CD1c-positive myeloid dendritic cell (primary cell): Measurements from ENCODE around the gene GNAZ.
A peak's percentile ranks its signal among the peaks of the same experiment; 100 is the strongest.

ENCODE experiments used
- DNase-seq: peaks from one replicate; pipeline ENCODE4 v3.0.0-alpha.2; 2016; ENCODE audit errors: extremely low spot score

The GNAZ gene

DNA sequence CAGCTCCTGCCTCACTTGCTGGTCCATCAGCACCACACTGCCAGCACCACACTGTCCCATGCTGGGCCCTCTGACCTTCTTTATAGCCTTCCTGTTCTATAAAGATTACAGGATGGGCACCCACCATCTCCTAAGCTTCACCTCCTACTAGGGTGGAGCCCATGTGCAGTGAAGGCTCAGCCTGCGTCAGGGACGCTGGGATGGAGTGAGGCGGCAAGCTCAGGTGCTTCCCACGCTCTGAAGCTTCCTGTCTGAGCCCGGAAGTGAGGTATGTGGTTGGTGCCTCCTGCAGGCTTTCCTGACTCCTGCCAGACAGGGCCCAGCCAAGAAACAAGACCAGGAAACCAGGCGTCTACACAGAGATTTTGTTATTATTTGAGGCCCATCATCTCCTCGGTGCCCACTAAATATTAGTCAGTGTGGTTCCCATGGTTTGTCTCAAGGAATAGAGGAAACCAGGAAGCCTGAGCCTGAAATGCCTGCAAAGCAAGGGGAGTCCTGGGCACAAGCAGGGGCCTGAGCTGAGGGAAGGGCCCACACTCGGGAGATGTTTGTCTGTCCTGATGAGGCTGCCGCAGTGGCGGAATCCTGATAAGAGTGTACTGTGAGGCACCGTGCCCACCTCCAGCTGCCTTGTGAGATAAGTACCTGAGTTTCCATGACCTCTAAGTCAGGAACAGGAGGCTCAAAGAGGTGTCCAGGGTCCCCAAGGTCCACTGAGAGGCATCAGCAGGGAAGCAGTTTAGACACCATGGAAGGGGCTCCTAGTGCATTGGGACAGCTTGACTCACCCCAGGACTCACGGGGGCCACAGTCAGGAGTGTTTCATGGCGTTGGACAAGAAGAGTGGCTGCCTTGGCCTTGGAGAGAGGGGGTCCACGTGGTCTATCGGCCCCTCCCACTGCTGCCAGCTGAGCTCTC, 49.4 kb downstream of the GNAZ start:
- no peak for DNase-seq

DNA sequence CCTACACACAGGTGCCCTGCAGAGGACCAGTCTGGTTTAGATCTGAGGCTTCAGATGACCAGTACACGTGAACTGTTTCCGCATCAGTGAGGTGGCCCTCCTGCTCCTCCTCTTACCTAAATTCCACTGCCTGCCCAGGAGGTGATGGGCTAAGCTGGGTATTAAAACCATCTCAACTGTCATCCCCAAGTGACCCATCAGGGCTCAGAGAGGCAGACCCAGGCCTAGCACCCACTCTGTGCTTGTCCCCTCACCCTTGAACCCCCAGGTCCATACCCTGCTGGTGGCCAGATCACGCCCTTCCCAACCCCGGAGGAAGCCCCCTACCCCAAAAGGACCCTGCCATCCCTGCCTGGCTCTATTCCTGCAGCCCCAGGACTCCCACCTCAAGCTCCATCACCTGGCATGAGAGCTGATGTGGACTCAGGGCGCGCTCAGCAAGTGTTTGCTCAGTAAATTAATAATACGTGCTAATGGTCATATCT, 50.1 kb downstream of the GNAZ start:
- DNase-seq = no peak

DNA sequence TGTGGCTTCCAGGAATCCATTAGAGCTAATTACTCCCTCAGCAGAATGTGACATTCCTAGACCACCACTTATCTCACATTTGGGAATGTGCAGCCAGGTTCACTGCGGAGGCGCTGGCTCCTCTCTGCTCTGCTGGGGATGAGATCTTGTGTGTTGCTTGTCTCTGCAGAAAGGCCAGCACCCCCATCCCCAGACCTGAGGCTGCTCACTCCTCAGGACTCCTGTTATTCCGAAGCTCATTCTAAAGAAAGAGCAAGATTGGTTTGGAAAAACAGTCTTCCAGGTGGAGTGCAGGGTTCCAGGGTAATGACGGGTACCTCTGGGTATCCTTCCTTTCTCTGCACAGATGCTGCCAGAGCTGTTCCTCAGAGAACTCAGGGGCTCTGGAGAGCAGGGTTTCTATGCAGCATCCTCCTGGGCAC, 50.7 kb downstream of the GNAZ start:
- no peak for DNase-seq

DNA sequence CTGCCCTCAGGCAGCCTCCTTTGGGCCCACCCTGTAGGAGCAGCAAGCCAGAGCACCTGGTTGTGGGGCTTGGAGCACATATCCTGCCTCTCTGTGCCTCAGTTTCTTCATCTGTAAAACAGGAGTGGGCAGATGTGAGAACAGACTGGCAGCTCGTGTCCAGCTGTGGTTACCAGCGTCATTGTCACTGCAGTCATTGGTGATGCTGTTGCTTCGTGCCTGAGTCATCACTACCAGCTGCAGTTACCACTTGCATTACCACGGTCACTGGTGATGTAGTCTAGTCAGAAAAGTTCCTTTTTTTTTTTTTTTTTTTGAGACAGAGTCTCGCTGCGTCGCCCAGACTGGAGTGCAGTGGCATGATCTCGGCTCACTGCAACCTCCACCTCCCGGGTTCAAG, 51.1 kb downstream of the GNAZ start:
- peak; percentile 40 for DNase-seq

DNA sequence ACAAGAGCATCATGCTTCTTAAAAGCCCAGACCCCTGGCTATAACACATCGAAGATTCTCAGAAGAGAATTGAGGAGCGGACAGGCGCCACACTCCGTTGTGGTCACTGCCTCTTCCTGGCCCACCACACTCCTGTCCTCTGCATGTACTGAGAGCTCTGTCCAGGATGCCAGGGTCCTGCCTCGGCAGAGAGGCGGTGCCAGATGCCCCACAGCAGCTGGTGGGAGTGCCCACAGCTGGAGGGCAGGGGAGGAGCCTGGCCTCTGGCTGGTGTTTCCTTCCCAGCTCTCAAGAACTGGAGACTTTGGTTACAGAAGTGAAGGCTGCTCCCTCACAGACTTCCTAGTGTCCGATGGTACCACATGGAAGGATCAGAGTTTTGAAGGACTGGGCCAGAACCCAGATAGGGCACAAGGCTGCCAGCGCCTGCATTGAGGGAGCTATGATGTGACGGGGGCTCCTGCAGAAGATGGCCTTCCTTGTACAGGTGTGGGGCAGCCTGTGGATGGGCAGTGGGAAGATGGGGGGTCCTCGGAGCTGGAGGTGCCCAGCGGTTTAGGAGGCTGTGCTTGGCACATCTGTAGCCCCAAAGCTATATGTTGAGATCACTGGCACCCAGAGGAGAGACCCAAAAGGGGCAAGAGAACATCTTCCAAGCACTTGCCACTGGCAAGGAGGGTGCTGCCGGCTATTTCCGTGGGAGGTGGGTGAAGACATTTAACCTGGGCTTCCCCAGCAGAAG, 52.1 kb downstream of the GNAZ start:
- DNase-seq = no peak

DNA sequence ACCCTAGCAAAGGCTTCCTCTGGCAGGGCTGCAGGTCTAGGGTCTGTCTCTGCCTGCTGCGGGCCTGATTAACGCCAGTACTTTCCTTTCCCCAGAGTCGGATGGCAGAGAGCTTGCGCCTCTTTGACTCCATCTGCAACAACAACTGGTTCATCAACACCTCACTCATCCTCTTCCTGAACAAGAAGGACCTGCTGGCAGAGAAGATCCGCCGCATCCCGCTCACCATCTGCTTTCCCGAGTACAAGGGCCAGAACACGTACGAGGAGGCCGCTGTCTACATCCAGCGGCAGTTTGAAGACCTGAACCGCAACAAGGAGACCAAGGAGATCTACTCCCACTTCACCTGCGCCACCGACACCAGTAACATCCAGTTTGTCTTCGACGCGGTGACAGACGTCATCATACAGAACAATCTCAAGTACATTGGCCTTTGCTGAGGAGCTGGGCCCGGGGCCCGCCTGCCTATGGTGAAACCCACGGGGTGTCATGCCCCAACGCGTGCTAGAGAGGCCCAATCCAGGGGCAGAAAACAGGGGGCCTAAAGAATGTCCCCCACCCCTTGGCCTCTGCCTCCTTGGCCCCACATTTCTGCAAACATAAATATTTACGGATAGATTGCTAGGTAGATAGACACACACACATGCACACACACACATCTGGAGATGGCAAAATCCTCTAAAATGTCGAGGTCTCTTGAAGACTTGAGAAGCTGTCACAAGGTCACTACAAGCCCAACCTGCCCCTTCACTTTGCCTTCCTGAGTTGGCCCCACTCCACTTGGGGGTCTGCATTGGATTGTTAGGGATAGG, 52.9 kb downstream of the GNAZ start:
- no peak for DNase-seq

DNA sequence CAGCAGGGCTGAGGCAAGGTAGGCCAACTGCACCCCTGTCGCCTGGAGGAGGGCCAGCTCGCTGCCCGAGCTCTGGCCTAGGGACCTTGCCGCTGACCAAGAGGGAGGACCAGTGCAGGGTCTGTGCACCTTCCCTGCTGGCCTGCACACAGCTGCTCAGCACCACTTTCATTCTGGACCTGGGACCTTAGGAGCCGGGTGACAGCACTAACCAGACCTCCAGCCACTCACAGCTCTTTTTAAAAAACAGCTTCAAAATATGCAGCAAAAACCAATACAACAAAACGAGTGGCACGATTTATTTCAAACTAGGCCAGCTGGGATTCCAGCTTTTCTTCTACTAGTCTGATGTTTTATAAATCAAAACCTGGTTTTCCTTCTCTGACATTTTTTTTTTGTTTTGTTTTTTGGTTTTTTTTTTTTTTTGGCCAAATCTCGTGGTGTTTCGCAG, 53.5 kb downstream of the GNAZ start:
- no peak for DNase-seq

DNA sequence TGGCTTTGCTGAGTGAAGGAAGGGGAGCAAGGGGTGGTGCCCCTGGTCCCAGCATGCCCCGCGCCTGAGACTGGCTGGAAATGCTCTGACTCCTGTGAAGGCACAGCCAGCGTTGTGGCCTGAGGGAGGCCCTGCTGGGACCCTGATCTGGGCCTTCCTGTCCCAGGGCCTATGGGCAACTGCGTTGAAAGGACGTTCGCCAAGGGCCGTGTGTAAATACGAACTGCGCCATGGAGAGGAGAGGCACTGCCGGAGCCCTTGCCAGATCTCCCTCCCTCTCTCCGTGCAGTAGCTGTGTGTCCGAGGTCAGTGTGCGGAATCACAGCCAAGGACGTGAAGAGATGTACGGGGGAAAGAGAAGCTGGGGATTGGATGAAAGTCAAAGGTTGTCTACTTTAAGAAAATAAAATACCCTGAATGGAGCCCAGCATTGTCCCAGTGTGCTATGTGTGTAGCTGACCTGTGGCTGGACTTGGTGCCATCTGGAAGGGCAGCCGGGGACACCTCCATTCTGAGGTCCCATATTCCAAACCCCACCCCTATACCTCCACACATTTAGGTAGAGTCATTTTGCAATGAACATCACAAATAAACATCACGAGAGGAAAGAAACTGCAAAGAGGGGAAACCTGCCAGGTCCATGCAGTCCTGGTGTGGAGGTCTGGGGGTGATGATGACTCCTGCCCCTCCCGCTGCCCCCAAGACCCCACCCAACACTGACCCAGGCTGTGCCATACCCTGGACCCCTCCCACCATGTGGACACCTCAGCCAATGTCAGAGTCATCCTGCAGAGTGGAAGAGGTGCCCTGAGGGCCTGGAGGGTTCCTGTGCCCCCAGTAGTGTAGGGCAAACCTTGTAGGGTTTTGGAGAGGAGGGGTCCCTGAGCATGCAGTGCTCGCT, 54.5 kb downstream of the GNAZ start:
- DNase-seq = no peak

DNA sequence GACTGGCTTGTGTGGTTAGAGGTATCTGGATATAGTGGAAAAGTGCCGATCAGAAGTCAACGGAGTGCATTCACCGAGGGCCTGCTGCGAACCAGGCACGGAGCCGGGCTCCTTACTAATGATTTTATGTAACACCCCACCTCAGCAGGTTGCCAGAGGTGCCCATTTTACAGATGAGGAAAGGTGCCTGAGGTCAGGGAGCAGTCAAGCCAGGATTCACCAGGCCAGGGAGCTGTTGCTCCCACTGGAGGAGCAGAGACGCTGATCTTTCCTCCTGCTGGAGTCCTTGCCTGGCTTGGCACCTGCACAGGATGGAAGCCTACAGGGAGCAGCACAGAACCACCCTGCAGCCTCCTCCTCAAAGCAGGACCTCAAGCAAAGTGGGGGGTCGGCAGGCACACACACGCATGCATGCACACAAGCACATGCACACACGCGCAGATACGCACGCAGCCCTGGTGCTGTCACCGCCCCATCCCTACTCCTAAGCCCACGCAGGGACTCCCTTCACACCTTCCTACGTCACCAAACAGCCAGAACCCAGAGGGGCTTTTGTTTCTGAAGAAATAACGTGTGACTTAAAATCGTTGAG, 55.3 kb downstream of the GNAZ start:
- no peak for DNase-seq

DNA sequence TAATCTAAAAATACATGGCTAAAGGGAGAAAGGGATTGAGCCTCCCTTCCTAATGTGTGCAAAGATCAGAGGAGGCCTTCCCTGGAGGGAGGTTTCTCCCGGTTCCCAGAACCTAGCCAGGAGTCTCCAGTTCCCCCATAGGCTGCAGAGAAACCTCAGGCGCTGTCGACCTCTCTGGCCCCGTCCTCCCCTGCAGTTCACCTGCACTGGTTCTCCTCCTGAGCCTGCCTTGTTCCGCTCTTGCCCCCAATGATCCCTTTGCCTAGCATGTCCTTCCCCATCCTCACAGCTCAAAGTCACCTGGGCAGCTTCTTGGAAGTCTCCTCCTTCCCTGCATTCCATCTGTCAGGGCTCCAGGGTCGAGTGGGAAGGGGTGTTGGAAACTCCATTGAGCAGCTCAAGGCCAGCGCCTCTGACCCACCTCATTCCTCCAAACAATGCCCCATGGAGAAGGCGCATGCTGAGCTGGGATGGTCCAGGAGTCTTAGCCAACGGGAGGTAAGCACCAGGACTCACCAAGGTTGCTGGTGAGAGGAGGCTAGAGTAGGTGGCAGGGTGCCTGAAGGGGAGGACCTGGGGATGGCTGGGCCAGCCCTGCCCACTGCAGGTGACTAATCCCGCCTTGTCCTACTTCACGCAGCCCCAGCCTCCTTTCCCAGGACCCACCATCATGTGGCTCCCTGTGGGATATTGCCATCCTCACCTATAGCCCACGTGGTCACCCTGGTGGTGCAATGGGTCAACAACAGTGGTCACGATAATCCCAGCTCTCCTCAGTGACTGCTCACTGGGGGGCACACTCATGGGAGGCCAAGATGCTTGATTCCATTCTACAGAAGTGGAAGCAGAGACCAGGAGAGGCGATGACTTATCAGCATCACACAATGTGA, 56.1 kb downstream of the GNAZ start:
- no peak for DNase-seq

DNA sequence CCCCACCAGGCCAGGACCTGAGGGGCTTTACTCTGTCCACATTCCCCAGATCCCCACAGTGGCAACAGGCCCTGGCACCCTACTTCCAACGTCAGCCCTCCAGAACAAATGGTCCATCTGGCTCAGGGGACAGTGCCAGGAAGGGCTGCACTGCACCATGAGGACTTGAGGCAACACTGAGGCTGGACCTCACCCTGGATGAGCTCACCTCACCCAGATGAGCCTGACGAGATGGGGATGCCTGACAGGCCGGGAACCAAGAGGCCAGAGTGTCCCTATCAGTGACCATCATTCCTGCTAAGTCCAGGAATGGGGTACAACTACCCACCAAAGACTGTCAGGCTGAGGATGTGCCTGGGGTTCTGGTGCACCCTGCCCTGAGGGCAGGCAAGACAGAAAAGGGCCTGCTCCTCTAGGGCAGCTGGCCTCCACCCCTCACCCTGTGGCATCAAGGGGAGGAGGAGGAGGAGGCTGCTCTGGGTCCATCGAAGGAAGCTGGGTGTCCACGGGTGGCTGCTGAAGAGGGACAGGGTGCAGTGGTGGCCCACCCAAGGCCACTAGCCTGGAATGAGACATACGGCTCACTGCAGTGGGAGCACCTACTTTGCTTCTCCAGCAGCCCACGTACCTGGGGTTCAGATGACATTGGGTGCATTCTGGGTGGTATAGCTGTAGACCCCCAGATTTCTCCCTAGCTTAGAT, 56.9 kb downstream of the GNAZ start:
- DNase-seq = no peak

DNA sequence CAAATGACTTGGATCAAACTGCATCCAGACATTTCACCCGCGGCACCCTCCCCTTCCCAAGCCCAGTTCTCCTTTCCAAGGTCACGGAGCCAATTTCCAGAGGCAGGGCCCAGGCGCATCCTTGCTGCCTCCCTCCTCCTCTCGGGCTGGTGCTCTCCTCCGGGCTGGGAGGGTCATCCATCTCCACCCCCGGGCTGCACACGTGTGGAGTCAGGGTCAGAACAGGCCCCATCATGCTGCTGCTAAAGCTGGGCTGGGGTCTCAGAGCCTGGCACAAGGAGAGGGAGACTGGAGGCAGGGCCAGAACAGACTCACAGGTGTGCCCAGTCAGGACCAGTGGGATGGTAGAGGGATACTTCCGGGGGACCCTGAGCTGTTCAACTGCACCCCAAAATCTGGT, 57.5 kb downstream of the GNAZ start:
- DNase-seq = no peak

DNA sequence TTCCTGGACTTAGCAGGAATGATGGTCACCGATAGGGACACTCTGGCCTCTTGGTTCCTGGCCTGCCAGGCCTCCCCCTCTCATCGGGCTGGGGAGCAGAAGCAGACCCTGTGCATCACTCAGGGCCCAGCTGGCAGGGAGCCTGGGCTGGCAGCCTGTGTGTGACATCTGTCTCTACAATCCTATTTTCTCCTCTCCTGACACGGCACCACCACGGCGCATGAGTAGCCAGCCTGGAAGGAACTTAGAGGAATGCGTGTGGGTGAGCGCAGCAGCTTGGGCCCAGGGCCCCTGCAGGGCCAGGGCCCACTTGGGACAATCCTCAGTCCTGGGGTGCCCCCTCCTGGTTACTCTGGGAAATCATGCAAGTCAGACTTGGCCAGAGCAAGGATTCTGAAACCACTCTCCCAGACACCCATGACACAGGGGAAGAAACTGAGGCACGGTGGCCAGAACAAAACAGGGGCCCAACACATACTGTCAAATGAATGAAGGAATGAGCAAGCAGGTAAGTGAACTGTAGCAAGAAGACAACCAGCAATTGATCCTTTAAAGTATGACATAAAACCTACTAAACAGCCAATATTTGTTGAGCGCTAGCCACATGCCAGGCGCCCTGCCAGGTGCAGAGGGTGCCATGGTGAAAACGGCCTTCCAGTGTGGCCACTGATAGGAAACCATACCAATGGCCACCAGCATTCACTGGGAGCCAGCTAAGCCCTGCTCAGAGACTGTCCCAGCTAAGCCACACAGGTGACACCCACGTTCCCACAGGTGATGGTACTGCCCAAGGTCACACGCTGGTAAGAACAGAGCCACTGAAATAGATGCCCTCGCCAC, 58.2 kb downstream of the GNAZ start:
- peak; percentile 81 for DNase-seq

DNA sequence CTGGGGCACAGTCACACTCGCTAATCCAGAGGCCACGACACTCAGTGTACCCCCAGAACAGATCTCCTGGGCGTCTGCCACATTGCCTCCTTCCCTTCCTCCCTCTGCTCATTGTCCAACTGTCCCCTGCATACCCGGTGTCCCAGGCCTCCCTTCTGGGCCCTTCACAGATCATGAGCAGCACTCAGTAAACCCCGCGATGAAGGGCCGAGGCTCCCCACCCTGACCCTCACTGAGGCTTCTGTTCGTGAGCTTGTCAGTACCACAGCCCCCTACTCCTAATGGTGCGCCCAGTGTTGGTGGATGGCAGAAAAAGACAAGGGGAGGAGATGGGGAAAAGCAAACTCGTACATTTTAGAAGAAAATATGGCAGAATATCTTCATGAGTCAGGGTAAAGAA, 58.8 kb downstream of the GNAZ start:
- DNase-seq = no peak

DNA sequence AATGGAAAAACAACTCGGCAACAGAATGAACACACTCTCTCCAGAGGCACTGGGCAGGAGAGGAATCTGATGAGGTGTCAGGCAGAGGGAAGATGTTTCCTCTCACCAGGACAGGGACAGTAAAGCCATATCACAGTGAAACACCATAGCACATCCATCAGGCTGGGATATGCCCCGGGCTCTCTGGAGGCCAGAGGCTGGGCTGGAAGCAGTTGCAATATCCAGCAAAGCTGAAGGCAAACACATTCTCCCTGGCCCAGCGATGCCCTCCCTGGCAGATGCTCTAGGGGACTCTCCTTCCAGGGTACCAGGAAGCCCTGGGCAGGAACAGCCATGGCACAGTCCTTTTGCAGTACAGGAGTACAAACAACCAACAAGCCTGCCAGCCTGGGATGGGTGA, 60.4 kb downstream of the GNAZ start:
- DNase-seq = no peak

DNA sequence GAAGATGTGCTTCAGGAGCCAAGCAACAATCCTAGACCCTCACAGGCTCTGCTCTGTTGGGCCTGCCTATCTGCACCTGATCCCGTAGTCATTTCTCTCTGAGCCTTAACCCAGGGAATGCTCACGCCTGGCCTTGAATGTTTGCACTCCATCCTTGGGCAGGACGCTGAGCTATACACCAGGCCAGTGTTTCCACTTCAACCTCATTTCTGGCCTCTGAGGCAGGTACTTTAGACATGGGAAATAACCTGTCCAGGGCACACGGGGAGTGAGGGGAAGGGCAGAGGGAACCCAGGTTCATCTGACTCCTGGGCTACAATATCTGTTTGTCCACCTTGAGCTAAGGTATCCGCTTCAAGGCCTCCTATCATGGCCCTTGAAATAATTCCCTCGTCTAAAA, 61.6 kb downstream of the GNAZ start:
- DNase-seq = no peak

DNA sequence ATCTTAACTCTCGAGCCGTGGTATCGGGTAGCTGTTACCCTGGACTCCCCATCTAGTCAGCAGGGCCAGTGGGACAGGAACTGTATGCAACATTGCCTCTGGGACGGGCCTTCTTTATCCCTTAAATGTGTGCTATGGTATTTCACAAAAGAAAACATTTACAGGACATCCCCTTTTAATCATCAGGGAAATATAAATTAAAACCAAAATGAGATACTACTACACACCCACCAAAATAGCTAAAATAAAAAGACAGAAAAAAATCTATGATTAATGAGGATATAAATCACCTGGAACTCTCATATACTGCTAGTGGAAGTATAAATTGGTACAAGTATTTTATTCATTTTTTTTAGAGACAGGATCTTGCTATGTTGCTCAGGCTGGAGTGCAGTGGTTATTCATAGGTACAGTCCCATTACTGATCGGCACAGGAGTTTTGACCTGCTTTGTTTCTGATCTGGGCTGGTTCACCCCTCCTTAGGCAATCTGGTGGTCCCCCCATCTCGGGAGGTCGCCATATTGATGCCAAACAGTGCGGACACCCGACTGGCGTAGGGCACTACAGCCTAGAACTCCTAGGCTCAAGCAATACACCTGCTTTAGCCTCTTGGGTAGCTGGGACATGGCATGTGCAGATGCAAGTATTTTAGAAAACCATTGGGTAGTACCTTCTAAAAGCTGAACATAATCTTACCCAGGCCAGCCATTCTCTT, 62.2 kb downstream of the GNAZ start:
- DNase-seq = no peak
